GM23338 (cell line): ENCODE measurements around the gene LGI1.

ENCODE experiments used
- CREB1 ChIP-seq: fragments of 250-450 bp; sonication (Bioruptor Pico); IDR thresholded peaks from 2 replicates; pipeline ENCODE4 v1.5.0; 2020; ENCODE audit warnings: low read depth, mild to moderate bottlenecking, moderate library complexity
- CTCF ChIP-seq, 2 experiments: fragments of 200-600 bp in 1 of 2; sonication (generic) in 1 of 2; conservative IDR thresholded peaks; 2 replicates each; pipeline versions ENCODE4 v1.5.1 to v1.6.1; 2016 to 2017; ENCODE audit warnings: antibody characterized with exemption in 2 of 2, low read depth in 2 of 2, mild to moderate bottlenecking in 2 of 2, moderate library complexity in 1 of 2
- EZH2 ChIP-seq: fragments of 200-600 bp; sonication (generic); IDR thresholded peaks from one replicate; pipeline ENCODE4 v1.8.0; 2017; ENCODE audit warnings: antibody characterized with exemption, mild to moderate bottlenecking, low read depth; ENCODE audit not compliant: unreplicated experiment
- EZH2phosphoT487 ChIP-seq: fragments of 200-600 bp; sonication (generic); IDR thresholded peaks from one replicate; pipeline ENCODE4 v1.8.1; 2018; ENCODE audit warnings: antibody characterized with exemption; ENCODE audit not compliant: unreplicated experiment
- JUNB ChIP-seq: IDR thresholded peaks from one replicate; pipeline ENCODE4 v1.6.1; 2016; ENCODE audit warnings: antibody characterized with exemption; ENCODE audit not compliant: unreplicated experiment
- NANOG ChIP-seq: IDR thresholded peaks from 2 replicates; pipeline ENCODE4 v1.6.1; 2016; ENCODE audit warnings: antibody characterized with exemption, borderline replicate concordance
- POLR2AphosphoS5 ChIP-seq: IDR thresholded peaks from 2 replicates; pipeline ENCODE4 v1.6.1; 2016; ENCODE audit warnings: antibody characterized with exemption, low read depth
- TF ChIP-seq, protein P1 (sequence below): IDR thresholded peaks from one replicate; pipeline ENCODE4 v1.6.1; 2018; ENCODE audit warnings: antibody characterized with exemption; ENCODE audit not compliant: unreplicated experiment

GRCh38 chr10:93723153-93723552 is 34.6 kb upstream of the LGI1 start:
- TF ChIP-seq CTCF (conservative IDR thresholded peaks at IDR 0.05; ENCODE audit: low read depth in 2 of 2) (no peak), EZH2phosphoT487 (no peak), NANOG (no peak), EZH2 (no peak), JUNB (no peak), POLR2AphosphoS5 (no peak), CREB1 (no peak)
- TF ChIP-seq, protein P1, sequence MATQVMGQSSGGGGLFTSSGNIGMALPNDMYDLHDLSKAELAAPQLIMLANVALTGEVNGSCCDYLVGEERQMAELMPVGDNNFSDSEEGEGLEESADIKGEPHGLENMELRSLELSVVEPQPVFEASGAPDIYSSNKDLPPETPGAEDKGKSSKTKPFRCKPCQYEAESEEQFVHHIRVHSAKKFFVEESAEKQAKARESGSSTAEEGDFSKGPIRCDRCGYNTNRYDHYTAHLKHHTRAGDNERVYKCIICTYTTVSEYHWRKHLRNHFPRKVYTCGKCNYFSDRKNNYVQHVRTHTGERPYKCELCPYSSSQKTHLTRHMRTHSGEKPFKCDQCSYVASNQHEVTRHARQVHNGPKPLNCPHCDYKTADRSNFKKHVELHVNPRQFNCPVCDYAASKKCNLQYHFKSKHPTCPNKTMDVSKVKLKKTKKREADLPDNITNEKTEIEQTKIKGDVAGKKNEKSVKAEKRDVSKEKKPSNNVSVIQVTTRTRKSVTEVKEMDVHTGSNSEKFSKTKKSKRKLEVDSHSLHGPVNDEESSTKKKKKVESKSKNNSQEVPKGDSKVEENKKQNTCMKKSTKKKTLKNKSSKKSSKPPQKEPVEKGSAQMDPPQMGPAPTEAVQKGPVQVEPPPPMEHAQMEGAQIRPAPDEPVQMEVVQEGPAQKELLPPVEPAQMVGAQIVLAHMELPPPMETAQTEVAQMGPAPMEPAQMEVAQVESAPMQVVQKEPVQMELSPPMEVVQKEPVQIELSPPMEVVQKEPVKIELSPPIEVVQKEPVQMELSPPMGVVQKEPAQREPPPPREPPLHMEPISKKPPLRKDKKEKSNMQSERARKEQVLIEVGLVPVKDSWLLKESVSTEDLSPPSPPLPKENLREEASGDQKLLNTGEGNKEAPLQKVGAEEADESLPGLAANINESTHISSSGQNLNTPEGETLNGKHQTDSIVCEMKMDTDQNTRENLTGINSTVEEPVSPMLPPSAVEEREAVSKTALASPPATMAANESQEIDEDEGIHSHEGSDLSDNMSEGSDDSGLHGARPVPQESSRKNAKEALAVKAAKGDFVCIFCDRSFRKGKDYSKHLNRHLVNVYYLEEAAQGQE: no peak
